ENCODE data around the gene FAM156A.
"Not testable (repeated sequence)": the region's sequence is repeated elsewhere in the genome, so short reads cannot be mapped to it uniquely, and the experiment has no call there.

FAM156A gene

GRCh38 chrX:52958113-52958959 lies at the start of gene FAM156A:
Gene FAM156A, minus strand, starts transcription at chrX:52958518. Its CDS starts 9,930 bp downstream, at chrX:52948588.
- POLR2A ChIA-PET; DNase-seq (ENCODE audit: extremely low spot score); CTCF ChIA-PET: not testable (repeated sequence)

- TF ChIP-seq, protein P1, sequence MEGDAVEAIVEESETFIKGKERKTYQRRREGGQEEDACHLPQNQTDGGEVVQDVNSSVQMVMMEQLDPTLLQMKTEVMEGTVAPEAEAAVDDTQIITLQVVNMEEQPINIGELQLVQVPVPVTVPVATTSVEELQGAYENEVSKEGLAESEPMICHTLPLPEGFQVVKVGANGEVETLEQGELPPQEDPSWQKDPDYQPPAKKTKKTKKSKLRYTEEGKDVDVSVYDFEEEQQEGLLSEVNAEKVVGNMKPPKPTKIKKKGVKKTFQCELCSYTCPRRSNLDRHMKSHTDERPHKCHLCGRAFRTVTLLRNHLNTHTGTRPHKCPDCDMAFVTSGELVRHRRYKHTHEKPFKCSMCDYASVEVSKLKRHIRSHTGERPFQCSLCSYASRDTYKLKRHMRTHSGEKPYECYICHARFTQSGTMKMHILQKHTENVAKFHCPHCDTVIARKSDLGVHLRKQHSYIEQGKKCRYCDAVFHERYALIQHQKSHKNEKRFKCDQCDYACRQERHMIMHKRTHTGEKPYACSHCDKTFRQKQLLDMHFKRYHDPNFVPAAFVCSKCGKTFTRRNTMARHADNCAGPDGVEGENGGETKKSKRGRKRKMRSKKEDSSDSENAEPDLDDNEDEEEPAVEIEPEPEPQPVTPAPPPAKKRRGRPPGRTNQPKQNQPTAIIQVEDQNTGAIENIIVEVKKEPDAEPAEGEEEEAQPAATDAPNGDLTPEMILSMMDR (IDR thresholded peaks at IDR 0.05; ENCODE audit: control extremely low read depth, extremely low read depth, low read depth, missing control alignments), result no peak
- ChIA-PET CTCF (no interaction called here), POLR2A (no interaction called here)
- DNase-seq (ENCODE audit: extremely low spot score), result no peak
Measured at GRCh38 chrX:53005327-53005726, 47.0 kb upstream of the FAM156A start.

- no peak for DNase-seq (ENCODE audit: extremely low spot score)
- ChIA-PET POLR2A (no interaction called here), CTCF (no interaction called here)
- TF ChIP-seq, protein P1 (IDR thresholded peaks at IDR 0.05; ENCODE audit: control extremely low read depth, extremely low read depth, low read depth, missing control alignments), result no peak
Measured at GRCh38 chrX:53004811-53005210, 46.5 kb upstream of the FAM156A start.

GRCh38 chrX:53004038-53004437 lies 45.7 kb upstream of the FAM156A start:
- no peak for DNase-seq (ENCODE audit: extremely low spot score)
- ChIA-PET POLR2A (interaction anchor here (0.6 kb wide), 1 partner anchor 82 kb away, joined by 3 read pairs; no protein-coding TSS in a partner anchor), CTCF (no interaction called here)
- TF ChIP-seq, protein P1 (IDR thresholded peaks at IDR 0.05; ENCODE audit: control extremely low read depth, extremely low read depth, low read depth, missing control alignments), result no peak

GRCh38 chrX:53003111-53003510 lies 44.8 kb upstream of the FAM156A start:
- ChIA-PET POLR2A (no interaction called here), CTCF (interaction anchor here (1.1 kb wide), 1 partner anchor 14 kb away, joined by 3 read pairs; no protein-coding TSS in a partner anchor)

DNA sequence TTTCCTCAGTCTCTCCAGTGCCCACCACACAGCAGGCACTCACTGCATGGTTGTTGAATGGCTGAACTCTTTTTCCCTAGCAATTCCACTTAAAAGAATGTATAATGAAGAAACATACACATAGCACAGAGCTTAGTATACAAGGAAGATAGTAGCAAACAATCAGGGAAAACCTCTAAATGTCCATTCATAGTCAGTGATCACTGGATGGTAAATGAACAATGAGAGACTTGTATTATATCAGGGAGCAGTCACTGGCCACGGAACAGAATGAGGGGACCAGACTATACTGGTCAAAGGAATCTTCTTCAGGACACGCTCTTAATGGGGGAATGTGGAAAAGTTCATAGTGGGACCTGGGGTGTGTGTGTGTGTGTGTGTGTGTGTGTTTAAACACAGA lies 43.6 kb upstream of the FAM156A start:
- ChIA-PET CTCF (interaction anchor here (1.1 kb wide), 1 partner anchor 13 kb away, joined by 3 read pairs; no protein-coding TSS in a partner anchor), POLR2A (no interaction called here)
- DNase-seq (ENCODE audit: extremely low spot score), result no peak
- TF ChIP-seq, protein P1 (IDR thresholded peaks at IDR 0.05; ENCODE audit: control extremely low read depth, extremely low read depth, low read depth, missing control alignments), result no peak

More at GRCh38 chrX:53003111-53003510, 44.8 kb upstream of the FAM156A start:
- TF ChIP-seq, protein P1 (IDR thresholded peaks at IDR 0.05; ENCODE audit: control extremely low read depth, extremely low read depth, low read depth, missing control alignments), result no peak
- DNase-seq (ENCODE audit: extremely low spot score), result no peak

GRCh38 chrX:53000447-53001135 lies 42.3 kb upstream of the FAM156A start:
- TF ChIP-seq, protein P1 (IDR thresholded peaks at IDR 0.05; ENCODE audit: control extremely low read depth, extremely low read depth, low read depth, missing control alignments), result no peak
- DNase-seq (ENCODE audit: extremely low spot score), result no peak
- CTCF ChIA-PET, result interaction anchor here (1.7 kb wide), 1 partner anchor 11 kb away, joined by 3 read pairs; no protein-coding TSS in a partner anchor
- POLR2A ChIA-PET, result no interaction called here

Measured in GM10248 (cell line).